GM23248 (cell line): Measurements from ENCODE around the gene RNF217. TPM values are rescaled to one million over a fixed set of nuclear protein-coding genes. Genes with fewer than 3 reads are reported as not detected.

Source experiments
- DNase-seq: peaks from one replicate; pipeline ENCODE4 v3.0.0-alpha.2; 2015
- H2AFZ ChIP-seq: fragments of 200-600 bp; sonication (generic); 2 replicates; pipeline ENCODE4 v1.6.1; 2016; ENCODE audit warnings: antibody characterized with exemption
- H3F3A ChIP-seq: fragments of 200-600 bp; sonication (generic); 2 replicates; pipeline ENCODE4 v1.6.1; 2016; ENCODE audit warnings: mild to moderate bottlenecking, antibody characterized with exemption, mixed run types; ENCODE audit not compliant: insufficient read depth
- H3K27ac ChIP-seq: fragments of 200-600 bp; sonication (generic); 2 replicates; pipeline ENCODE4 v1.5.1; 2016; ENCODE audit warnings: mild to moderate bottlenecking
- H3K27me3 ChIP-seq: fragments of 200-600 bp; sonication (generic); replicated peaks from 2 replicates; pipeline ENCODE4 v1.6.1; 2016; ENCODE audit warnings: mild to moderate bottlenecking; ENCODE audit not compliant: insufficient read depth
- H3K36me3 ChIP-seq: fragments of 200-600 bp; sonication (generic); 2 replicates; pipeline ENCODE4 v1.6.1; 2016; ENCODE audit warnings: low read depth, mild to moderate bottlenecking
- H3K4me1 ChIP-seq: fragments of 200-600 bp; sonication (generic); 2 replicates; pipeline ENCODE4 v1.6.1; 2016; ENCODE audit warnings: mild to moderate bottlenecking; ENCODE audit not compliant: insufficient read depth
- H3K4me2 ChIP-seq: fragments of 200-600 bp; sonication (generic); one replicate; pipeline ENCODE4 v1.6.1; 2016; ENCODE audit warnings: mild to moderate bottlenecking; ENCODE audit not compliant: unreplicated experiment
- H3K4me3 ChIP-seq: fragments of 200-600 bp; sonication (generic); 2 replicates; pipeline ENCODE4 v1.5.1; 2016; ENCODE audit warnings: mild to moderate bottlenecking
- H3K79me2 ChIP-seq: fragments of 200-600 bp; sonication (generic); 2 replicates; pipeline ENCODE4 v1.6.1; 2016; ENCODE audit warnings: mild to moderate bottlenecking; ENCODE audit not compliant: insufficient read depth
- H3K9ac ChIP-seq: fragments of 200-600 bp; sonication (generic); 2 replicates; pipeline ENCODE4 v1.6.1; 2016; ENCODE audit warnings: mild to moderate bottlenecking
- H3K9me2 ChIP-seq: fragments of 200-600 bp; sonication (generic); 2 replicates; pipeline ENCODE4 v1.6.1; 2016; ENCODE audit warnings: mixed run types, mild to moderate bottlenecking, moderate library complexity; ENCODE audit not compliant: insufficient read depth
- H3K9me3 ChIP-seq: fragments of 200-600 bp; sonication (generic); one replicate; pipeline ENCODE4 v1.6.1; 2017; ENCODE audit warnings: low read depth
- H4K20me1 ChIP-seq: fragments of 200-600 bp; sonication (generic); 2 replicates; pipeline ENCODE4 v1.6.0; 2016; ENCODE audit not compliant: insufficient read depth
- EZH2 ChIP-seq: fragments of 200-600 bp; sonication (generic); IDR thresholded peaks from 2 replicates; pipeline ENCODE4 v1.6.1; 2018; ENCODE audit warnings: antibody characterized with exemption, mild to moderate bottlenecking; ENCODE audit not compliant: insufficient read depth, poor library complexity, severe bottlenecking
- EZH2phosphoT487 ChIP-seq: fragments of 200-600 bp; sonication (generic); IDR thresholded peaks from 2 replicates; pipeline ENCODE4 v1.6.1; 2018; ENCODE audit warnings: antibody characterized with exemption, moderate library complexity, mild to moderate bottlenecking, low read depth; ENCODE audit not compliant: insufficient read depth
- WGBS, 2 experiments: methylation state at CpG; one replicate each; pipeline ENCODE4 v1.1.6; 2015 to 2017; ENCODE audit warnings: low lambda C conversion rate in 2 of 2, low coverage in 1 of 2; ENCODE audit errors: missing lambda C conversion rate in 2 of 2; 5-methylcytosine and 5-hydroxymethylcytosine counted together
- in situ Hi-C: fragments of 300-500 bp; cut with MboI; formaldehyde crosslinking; loops from 2 replicates; pipeline ENCODE4 v1.15.0; 2020
- polyA plus RNA-seq: library from polyadenylated mRNA; unstranded; fragments of >200 nt; fragmentation: Nextera tagmentation; extraction: Ambion mirVana; gene quantifications from 2 replicates; pipeline ENCODE4 v1.2.1, GENCODE V29; 2016
- total RNA-seq: library from RNA; depleted of rRNA; stranded (reverse); fragments of >200 nt; shearing (Covaris generic); gene quantifications from 2 replicates; pipeline ENCODE4 v1.2.3, GENCODE V29; 2014

Gene RNF217
- total and polyA plus RNA-seq, 2 experiments from 2014 or later, result 3.2 to 10.9 TPM

GRCh38 chr6:125038925-125039324 is 76.7 kb downstream of the RNF217 start:
- Histone ChIP-seq H3K4me2 (no peak overlapping the region), H3K9me3 (no peaks in the 10 kb centered on the region), H3K36me3 (no peaks in the 10 kb centered on the region), H4K20me1 (peaks cover 16% of the 10 kb centered on the region; the same call in 1 of the 2 replicates), H3K9ac (no peak overlapping the region), H3F3A (peaks cover 15% of the 10 kb centered on the region; the same call in 1 of the 2 replicates), H3K9me2 (no peaks in the 10 kb centered on the region), H2AFZ (no peak overlapping the region), H3K27me3 (no peaks in the 10 kb centered on the region), H3K4me1 (peaks cover 11% of the 10 kb centered on the region), H3K79me2 (peaks cover 85% of the 10 kb centered on the region), H3K27ac (no peak overlapping the region), H3K4me3 (no peak overlapping the region)
- TF ChIP-seq EZH2, result no peak
- no peak for TF ChIP-seq EZH2phosphoT487
- in situ Hi-C loops, result no loop called here
- 94 to 99% methylated on average over 2 of the region's 2 CpGs for WGBS, 2 experiments
- DNase-seq, result no peak

- Histone ChIP-seq H3K9me2 (no peaks in the 10 kb centered on the region), H3K9me3 (no peaks in the 10 kb centered on the region), H3K27ac (no peak overlapping the region), H3K4me3 (no peak overlapping the region), H3K4me1 (peaks cover 11% of the 10 kb centered on the region), H3K79me2 (peaks cover 84% of the 10 kb centered on the region), H3F3A (peaks cover 15% of the 10 kb centered on the region; the same call in 1 of the 2 replicates), H3K27me3 (no peaks in the 10 kb centered on the region), H3K9ac (no peak overlapping the region), H3K36me3 (no peaks in the 10 kb centered on the region), H4K20me1 (peaks cover 16% of the 10 kb centered on the region; the same call in 1 of the 2 replicates), H3K4me2 (peak overlapping the region; percentile 44), H2AFZ (no peak overlapping the region)
- in situ Hi-C loops, result no loop called here
- WGBS, 2 experiments, result 4 to 7% methylated on average over 3 of the region's 3 CpGs
- TF ChIP-seq EZH2phosphoT487 (no peak), EZH2 (no peak)
- DNase-seq, result peak; percentile 73
Measured at GRCh38 chr6:125041740-125042459, 79.7 kb downstream of the RNF217 start.

- Histone ChIP-seq H3K27ac (no peak overlapping the region), H3K27me3 (no peaks in the 10 kb centered on the region), H3K9me3 (no peaks in the 10 kb centered on the region), H3F3A (peaks cover 10% of the 10 kb centered on the region; the same call in 1 of the 2 replicates), H3K36me3 (no peaks in the 10 kb centered on the region; the same call in 1 of the 2 replicates), H3K79me2 (peaks cover 74% of the 10 kb centered on the region), H3K4me2 (no peak overlapping the region), H3K4me1 (peaks cover 11% of the 10 kb centered on the region), H3K4me3 (no peak overlapping the region), H2AFZ (no peak overlapping the region), H3K9ac (no peak overlapping the region), H4K20me1 (0 out of 2 replicates have a peak, but pooled peaks cover 4% of the 10 kb centered on the region), H3K9me2 (no peaks in the 10 kb centered on the region)
- in situ Hi-C loops, result no loop called here
- TF ChIP-seq EZH2phosphoT487, result no peak
- TF ChIP-seq EZH2, result no peak
- no peak for DNase-seq
- whole genome bisulfite sequencing, 2 experiments, result 82 to 85% methylated on average over 3 of the region's 3 CpGs
Measured at GRCh38 chr6:125044066-125044465, 81.8 kb downstream of the RNF217 start.

- H3K36me3 ChIP-seq, result no peaks in the 10 kb centered on the region; the same call in 1 of the 2 replicates
- no peak overlapping the region for H3K4me2 ChIP-seq
- no peak overlapping the region for H3K27ac ChIP-seq
- no peaks in the 10 kb centered on the region for H3K9me3 ChIP-seq
- H3F3A ChIP-seq, result peaks cover 10% of the 10 kb centered on the region; the same call in 1 of the 2 replicates
- H3K27me3 ChIP-seq, result no peaks in the 10 kb centered on the region
- TF ChIP-seq EZH2phosphoT487 (no peak), EZH2 (no peak)
- H3K4me1 ChIP-seq, result peaks cover 11% of the 10 kb centered on the region
- no peak overlapping the region for H3K9ac ChIP-seq
- H3K9me2 ChIP-seq, result no peaks in the 10 kb centered on the region
- WGBS, 2 experiments, result 99 to 100% methylated on average over 2 of the region's 2 CpGs
- DNase-seq, result no peak
- no peak overlapping the region for H3K4me3 ChIP-seq
- in situ Hi-C loops, result no loop called here
- H2AFZ ChIP-seq, result no peak overlapping the region
- H4K20me1 ChIP-seq, result 0 out of 2 replicates have a peak, but pooled peaks cover 4% of the 10 kb centered on the region
- peaks cover 68% of the 10 kb centered on the region for H3K79me2 ChIP-seq
Measured at GRCh38 chr6:125044667-125045066, 82.4 kb downstream of the RNF217 start.
